Activated T-helper 1 cell treated with Interleukin-2 at 50 U/mL for 16 hours (primary cell): Measurements from ENCODE around the gene TFB1M.
"Not testable (repeated sequence)": the region's sequence is repeated elsewhere in the genome, so short reads cannot be mapped to it uniquely, and the experiment has no call there.

ENCODE experiments used
- DNase-seq: peaks from one replicate; pipeline ENCODE4 v3.0.0-alpha.2; 2020; ENCODE audit warnings: low read depth

TFB1M gene

DNA sequence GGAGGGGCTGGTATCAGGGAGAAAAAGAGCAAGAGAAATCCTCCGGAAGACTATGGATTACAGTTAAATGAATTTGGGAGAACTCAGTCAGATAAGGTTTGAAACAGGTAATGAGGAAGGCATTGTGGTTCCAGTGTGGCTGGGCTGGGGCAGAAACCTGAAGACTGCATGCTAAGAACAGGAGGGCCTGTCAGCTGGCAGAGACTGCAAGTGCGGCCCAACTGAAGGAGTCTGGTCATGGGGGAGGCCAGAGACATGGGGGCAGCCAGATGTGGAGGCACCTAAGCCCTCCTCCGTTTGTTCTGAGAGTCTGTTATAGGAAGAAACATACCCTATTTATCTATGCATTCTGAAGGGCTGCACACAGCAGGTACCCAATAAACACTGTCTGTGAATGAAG is 16.6 kb downstream of the TFB1M start:
- DNase-seq: no peak

DNA sequence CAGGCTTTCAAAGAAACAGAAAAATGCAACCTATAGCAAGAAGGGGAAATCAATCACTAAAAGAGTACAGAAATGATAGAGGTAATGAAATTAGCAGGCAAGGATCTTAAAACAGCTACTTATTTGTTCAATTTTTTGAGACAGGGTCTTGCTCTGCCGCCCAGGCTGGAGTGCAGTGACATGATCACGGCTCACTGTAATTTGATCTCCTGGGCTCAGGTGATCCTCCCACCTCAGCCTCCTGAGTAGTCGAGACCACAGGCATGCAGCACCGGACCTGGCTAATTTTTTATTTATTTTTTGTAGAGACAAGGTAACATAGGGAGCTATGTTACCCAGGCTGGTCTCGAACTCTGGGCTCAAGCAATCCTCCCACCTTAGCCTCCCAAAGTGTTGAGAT is 21.6 kb downstream of the TFB1M start:
- no peak for DNase-seq

DNA sequence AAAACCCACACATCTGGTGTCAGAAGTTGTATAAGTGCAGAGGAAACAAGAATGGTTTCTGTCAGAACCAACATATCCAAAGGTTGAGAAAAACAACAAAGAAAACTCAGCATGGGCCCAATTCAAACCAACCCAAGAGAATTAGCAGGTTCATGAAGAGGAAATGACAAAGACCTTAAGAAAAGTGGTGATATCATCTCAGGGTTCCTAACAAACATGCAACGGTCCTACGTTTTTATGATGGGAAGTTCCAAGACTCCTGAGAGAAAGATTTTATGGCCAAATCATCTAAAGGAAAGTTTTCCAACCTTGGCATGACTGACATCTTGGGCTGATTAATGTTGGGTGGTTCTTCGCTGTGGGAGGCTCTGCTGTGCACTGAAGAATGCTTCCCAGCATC is 23.0 kb downstream of the TFB1M start:
- DNase-seq: no peak

DNA sequence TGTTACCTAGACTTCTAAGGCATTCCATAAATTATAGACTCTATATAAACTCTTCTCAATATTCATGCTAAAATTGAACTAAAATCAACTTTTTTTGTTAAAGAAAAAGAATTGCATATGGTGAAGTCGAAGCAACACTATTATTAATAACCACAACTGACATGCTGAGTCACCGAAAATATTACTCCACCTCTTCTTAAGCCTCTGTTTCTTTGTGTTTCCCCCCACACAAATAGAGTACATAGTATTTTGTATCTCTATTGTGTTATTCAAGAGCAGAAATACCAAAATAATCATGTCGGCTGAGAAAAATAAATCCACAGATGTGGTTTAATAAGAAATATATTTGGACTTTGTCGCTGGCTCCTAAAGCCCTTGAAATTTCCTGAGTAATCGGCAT is 23.8 kb downstream of the TFB1M start:
- DNase-seq: no peak

DNA sequence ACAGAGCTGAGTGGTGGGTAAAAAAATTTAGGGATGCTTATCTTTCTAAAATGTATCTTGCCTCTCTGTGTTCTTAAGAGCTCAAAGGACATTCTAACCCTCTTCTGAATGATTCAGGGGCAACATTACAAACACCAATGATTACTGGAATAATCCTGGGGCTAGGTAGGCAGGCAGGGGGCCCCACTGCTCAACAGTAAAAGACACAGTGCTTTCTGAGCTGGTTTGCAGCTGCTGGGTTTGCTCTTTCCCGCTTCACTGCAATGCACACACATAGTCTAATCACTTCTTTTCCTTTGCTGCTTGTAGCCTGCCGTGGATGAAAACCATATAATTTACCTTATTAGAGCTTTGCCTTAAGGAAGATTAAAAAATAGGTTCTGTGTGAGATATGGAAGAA is 26.5 kb downstream of the TFB1M start:
- DNase-seq: no peak

DNA sequence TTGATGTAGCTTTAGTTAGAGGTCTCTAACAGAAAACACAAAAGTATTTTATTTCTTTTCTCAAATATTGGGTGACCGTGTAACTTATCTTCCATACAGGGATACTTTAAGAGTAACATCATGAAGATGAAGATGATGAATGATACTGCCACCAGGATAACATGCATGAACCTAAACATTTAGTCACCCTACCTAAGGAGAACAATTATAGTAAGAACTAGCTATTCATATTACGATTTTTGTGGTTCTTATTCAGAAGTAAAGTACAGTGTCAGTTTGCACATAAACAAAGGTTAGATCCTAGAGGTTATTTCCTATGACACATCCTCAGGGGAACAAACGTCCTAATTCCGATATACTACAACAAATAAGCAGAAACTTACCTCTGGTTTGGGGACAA is 29.5 kb downstream of the TFB1M start:
- DNase-seq: no peak

DNA sequence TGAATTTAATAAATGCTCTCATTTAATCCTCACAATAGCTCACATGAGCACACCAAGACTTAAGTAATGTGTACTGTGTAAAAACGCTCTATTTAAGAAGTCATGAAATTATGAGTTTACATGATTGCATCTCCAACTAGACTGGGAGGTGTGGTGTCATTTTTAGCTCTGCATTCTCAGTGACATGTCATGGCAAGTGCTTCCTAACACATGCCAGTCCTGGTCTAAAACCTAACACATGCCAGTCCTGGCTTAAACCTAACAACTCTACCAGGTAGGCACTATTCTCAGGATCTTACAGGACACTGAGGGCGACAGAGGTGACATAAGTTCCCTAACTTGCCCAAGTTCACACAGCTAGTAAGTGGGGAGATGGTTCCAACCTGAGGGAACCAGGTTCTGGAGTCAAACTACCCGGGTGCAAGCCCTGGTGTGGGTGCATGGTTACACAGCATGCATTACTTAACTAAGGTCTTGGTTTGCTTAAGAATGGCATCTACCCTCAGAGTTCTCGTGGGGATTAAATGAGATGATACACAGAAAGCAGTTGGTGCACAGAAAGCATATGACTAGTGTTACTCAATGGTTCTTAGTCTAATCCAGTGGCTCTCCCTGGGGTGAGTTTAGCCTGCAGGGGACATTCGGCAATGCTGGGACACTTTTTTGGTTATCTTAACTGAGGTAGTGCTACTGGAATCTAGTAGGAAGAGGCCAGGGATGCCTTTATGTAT is 35.8 kb downstream of the TFB1M start:
- DNase-seq: no peak

DNA sequence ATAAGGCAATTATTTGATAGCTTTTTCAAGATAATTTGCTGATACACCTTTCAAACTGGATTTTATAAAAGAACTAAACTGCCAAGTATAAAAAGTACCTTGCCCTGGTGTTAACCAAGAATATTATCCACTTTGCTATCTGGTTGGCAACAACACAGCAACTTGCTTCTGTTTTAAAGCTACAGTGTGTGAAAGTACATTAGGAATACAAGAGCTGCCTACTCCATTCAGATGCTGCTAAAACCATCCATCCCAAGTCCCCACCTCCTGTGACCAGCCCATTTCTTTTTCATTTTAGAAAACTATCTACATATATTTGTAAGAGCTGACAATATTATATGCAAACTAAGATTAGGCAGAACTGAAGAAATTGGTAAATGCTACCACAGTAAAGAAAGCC is 37.6 kb downstream of the TFB1M start:
- no peak for DNase-seq

DNA sequence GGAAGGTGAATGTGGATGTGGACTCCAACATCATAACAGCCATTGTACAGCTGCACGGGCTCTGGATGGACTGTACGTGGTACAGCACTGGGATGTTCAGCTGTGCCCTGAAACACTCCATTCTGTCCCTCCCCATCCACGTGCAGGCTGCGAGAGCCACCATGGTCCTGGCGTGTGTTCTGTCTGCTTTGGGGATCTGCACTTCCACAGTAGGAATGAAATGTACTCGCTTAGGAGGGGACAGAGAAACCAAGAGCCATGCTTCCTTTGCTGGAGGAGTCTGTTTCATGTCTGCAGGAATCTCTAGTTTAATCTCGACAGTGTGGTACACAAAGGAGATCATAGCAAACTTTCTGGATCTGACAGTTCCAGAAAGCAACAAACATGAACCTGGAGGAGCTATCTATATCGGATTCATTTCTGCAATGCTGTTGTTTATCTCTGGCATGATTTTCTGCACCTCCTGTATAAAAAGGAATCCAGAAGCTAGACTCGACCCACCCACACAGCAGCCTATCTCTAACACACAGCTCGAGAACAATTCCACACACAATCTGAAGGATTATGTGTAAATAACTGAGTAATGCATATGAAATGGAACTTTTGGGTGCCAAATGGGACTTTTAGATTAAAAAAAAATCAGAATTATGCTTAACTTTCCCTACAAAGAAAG is 38.3 kb downstream of the TFB1M start:
- DNase-seq: no peak

DNA sequence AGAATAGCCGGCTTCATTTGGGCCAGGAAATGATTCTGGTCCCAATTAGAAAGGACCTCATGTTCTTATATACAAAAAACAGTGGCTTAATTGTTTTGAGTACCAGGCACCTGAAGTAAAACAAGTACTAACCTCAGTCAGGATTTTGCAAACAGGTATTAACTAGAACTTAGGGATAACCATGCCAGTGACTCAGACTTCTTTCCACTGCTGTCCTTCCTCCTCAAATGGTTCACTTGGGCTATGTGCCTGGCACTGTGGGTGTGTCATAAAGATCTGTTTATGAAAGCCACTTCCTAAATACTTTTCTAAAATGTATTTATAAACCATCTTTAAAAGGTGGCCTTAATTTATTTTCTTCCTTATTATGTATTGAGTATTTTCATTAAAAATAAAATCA is 39.8 kb downstream of the TFB1M start:
- no peak for DNase-seq

DNA sequence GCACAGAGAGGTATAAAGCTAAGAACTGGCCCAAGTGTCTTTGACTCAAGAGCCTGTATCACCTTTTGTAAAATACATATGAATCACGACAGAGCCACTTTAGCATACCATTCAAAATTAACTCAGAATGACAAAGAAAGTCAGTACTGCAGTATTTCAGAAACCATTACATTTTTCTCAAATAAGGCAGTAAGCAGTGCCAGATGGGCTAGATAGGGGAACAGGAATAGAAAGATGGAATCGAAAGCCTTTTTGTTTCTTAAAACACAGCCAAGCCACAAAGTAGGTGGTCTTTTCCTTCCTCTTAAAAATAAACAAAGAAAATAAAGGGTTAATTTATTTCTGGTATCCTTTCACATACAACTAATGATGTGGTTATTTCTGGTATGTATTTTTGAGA is 40.2 kb downstream of the TFB1M start:
- DNase-seq: no peak

DNA sequence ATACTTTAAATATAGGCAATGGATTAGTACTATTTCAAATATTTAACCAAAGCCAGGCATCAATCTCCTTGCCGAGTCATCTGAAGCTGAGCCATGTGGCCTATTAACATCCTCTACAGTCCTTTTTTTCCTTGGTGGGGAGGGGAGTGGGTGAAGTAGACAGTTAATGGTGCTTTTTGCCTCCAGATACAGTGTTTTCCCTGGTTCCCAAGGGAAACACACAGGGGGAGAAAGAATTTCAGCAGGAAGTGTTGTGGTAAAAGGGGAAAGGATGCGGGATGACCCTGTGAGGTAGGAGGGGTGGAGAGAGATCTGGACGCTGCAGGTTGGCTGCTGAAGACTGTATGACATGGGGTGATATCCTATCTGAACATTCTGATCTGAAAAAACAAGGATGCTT is 40.9 kb downstream of the TFB1M start:
- DNase-seq: no peak

DNA sequence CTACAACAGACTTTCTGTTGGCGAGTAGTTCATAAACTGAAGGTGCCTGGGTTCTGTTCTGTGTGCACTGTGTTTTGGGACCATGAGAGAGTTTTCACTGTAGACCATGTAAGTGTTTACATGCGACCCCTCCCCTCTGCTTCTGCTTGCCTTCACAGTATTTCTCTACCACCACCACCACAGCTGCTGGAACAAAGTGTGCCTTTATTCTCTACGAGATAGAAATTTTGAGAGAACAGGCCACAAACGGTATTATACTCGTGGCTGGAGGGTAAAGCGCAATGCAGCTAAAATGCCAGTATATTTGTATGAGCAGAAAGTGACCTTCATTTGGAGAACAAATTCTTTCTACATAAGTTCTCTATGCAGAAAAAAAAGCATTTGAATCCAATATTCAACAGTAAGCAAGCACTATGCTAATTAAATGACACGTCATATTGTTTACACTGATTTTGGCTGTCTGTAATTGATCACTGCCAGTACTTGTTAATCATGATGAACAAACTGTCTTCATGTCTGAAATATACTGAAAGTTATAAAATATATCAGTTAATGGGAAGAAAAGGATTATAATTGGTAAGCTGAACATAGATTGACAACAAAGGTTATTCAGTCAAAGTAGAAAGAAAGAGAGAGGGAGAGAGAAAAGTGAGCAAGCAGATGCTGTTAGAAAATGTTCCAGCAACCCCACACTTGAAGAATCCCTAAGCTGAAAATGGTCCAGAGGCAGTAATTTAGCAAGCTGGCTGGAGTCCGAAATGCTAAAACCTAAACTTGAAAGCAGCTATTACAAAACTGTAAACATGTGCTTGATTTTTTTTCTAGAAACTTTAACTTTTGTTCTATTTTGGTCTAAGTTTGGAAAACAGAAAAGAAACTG is 41.7 kb downstream of the TFB1M start:
- DNase-seq: no peak

DNA sequence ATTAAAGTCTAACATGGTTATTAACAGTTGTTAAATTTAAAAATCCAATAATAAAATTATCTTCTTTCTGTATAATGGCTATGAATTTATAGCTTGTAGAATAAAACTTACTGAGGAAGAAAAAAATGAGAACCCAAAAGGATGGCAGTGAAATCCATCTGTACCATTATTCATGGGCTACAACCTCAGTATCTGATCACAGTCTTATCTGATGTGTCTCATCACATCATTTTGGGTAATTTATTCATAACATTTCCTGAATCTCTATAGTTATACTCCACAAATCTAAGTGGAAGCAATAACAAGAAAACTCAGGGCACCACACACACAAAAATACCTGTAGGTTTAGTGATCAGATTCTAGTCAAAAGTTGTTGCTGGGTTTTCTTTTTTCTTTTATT is 43.1 kb downstream of the TFB1M start:
- DNase-seq: no peak

DNA sequence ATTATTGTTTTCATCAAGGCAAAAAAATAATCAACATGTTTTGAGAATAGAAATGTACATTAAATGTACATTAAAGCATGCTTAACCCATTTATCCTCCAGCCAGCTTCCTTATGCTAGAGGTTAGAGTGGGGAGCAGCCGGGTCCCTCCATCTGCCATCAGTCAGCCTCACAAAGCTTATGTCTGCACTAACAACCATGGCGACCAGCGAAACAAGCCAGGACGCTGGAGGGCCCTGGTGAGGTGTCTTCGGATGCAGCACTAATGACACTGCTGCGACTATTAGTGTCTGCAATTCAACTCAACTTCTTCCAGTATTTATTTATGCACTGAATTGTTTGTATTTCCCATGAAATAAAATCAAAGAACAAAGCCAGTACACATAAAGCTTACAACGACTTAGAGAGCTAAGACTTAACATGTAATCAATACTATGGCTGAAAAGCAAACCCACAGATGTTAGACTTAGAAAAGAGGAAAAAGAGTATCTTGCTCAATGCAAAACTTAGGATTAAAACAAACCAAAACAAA is 43.7 kb downstream of the TFB1M start:
- DNase-seq: no peak

DNA sequence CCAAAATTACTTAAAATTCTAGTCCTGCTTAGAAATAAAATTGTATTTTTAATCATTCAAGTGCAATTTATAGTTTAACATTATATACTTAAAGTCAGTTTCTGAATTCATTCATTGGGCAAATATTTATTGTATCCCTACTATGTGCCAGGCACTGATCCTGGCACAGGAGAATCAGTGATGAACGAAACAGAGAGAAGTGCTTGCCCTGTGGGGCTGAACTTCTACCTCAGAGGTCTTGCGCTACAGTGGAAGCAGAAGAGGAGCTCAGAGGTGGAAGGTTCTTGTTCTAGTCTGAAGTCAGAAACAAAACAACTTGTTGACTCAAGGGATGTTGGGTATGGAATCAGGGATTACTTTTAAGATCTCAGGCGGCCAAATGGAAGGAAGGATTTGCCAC is 44.5 kb downstream of the TFB1M start:
- no peak for DNase-seq

DNA sequence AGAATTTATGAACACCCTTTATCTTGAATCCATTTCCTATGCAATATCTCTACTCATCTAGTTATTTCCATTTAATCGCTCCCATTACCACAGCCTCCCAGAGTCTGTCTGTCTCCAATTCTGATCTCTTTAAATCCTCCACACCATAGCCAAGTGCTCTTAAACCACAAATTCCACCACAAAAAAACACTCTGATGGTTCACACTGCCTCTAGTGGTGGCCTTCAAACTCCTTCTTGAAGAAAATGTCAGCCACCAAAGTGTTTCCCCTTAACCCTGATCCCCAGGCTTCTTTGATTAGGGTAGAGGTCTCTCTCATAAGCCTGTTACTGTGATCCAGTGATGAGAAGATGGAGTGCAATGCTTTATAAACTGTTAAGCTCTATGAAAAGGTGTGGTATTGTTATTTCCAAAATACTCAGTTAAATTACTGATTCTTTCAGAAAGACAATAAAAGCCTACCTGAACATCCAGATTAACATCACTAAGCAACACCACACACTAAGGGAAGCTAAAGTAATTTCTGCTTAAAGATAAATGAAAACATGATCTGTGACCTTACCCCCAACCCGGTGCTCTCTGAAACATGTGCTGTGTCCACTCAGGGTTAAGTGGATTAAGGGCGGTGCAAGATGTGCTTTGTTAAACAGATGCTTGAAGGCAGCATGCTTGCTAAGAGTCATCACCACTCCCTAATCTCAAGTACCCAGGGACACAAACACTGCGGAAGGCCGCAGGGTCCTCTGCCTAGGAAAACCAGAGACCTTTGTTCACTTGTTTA is 46.0 kb downstream of the TFB1M start:
- DNase-seq: not testable (repeated sequence)

DNA sequence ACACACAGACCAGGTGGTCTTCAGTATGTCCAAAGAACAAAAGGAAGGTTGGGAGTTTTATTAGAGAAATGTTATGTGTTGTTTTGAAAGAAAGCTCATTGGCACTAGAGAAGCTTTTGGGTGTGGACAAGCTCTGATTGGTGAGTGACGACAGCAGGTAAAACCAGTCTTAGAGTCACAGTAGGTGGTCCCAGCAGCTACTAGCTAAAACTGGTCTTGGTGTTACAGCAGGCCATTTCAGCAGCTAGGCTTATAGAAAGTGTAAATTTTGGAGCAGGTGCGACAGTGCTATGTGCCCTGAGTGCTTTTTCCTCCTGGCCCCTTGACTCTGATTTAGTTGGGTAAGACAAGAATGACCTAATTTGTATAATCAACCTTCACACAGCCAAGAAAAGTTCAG is 46.9 kb downstream of the TFB1M start:
- DNase-seq: no peak

DNA sequence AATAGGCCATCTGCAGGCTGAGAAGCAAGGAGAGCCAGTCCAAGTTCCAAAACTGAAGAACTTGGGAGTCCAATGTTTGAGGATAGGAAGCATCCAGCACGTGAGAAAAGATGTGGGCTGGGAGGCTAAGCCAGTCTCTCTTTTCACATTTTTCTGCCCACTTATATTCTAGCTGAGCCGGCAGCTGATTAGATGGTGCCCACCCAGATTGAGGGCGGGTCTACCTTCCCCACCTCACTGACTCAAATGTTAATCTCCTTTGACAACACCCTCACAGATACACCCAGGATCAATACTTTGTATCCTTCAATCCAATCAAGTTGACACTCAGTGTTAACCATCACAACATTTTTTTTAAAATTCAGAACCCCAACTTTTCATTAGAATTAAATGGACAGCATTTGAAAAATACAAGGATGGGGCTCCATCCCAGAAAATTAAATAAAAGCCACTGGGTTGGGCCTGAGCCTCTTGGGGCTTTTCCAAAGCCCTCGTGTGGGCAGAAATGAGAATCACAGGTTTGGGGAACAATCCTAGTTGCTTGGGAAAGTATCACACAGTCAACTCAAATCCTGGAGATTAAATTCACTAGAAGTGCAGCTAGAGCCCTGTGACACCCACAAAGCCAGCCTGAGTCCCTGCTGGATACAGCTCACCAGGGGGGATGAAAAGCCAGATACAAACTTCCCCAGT is 48.3 kb downstream of the TFB1M start:
- no peak for DNase-seq

DNA sequence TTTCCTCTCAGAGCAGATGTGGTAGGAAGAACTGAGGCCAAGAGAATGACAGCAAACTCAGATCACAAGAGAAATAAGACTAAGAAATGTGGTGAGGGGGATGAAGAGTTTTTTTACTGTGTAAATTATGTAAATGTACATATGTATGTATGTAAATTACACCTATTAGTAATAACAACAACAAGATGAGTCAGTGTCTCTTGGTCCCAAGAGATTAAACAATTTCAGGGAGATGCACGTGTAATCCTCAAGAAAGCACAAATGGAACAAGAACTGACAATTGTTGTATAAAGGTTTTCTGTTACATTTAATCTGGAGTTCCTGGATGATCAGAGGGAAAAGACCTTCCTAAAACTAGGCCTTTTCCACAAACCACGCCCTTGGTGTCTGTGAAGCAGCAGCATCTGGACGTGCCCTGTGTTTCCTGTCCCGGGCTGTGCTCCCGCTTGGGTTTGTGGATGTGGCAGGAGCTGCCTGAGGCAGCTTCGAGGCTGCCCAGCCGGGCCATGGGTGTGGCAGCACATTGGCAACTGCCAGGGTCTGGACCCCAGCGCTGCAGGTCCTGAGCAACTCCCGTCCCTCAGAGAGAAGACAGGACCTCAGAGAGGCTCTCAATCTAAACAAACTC is 49.5 kb downstream of the TFB1M start:
- DNase-seq: no peak
